Renal pelvis (tissue), 4 donors: ENCODE results near the gene FGD6. TPM values are rescaled to one million over a fixed set of nuclear protein-coding genes. Genes with fewer than 3 reads are reported as not detected.
"Not testable (repeated sequence)": the region's sequence is repeated elsewhere in the genome, so short reads cannot be mapped to it uniquely, and the experiment has no call there.

Experiments
- DNase-seq: peaks from one replicate; pipeline ENCODE4 v3.0.0-alpha.2; 2013
- polyA plus RNA-seq, 3 donors: library from polyadenylated mRNA; unstranded; fragments of 120-200 nt; gene quantifications; one replicate each; pipeline ENCODE4 v1.2.1, GENCODE V29; 2013; ENCODE audit not compliant: insufficient read length in 3 of 3

FGD6 gene
- polyA plus RNA-seq, 3 donors, result 9.3 to 13.7 (median 12.7) TPM

GRCh38 chr12:95181103-95181502, 36.2 kb downstream of the FGD6 start:
- DNase-seq, result no peak

GRCh38 chr12:95179011-95179410, 38.3 kb downstream of the FGD6 start:
- no peak for DNase-seq

DNA sequence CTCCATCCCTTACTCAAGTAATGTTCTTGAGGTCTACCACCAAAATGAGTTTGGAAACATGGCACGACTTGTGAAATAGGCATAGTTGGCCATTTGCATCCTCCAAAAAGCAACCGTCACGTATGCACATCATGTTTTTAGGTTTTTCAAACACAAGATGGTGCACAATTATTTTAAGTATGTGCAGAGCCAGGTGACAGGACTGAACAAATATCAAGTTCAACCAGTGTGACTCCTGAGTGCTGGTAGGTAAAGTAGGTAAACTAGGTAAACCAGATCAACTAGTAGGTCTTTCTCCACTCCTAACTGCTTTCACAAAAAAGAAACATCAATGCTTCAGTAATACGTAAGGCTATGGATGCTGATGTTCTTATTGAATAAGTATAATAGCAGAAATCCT, 39.1 kb downstream of the FGD6 start:
- DNase-seq, result no peak

- no peak for DNase-seq
Measured at GRCh38 chr12:95177201-95177768, 40.0 kb downstream of the FGD6 start.

- peak; percentile 47 for DNase-seq
Measured at GRCh38 chr12:95173392-95174251, 43.6 kb downstream of the FGD6 start.

DNA sequence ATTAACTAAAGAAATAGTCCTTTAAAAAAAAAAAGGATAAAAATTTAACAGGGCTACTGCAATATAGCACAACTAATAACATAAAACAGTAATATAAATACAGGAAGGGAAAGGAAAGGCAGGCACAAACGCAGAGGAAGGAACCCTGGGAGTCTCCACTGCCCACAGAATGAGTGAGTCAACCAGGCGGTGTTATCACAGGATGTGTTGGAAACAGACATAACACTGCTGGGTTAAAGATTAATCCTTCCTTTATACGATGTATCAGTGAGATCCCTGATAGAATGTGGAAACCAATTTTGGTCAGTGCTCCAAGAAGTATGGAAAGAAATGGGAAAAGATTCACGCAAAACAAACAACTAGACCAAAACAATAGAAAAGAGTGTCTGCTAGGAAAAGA, 47.9 kb downstream of the FGD6 start:
- DNase-seq, result no peak

GRCh38 chr12:95168746-95169145, 48.5 kb downstream of the FGD6 start:
- DNase-seq, result no peak

DNA sequence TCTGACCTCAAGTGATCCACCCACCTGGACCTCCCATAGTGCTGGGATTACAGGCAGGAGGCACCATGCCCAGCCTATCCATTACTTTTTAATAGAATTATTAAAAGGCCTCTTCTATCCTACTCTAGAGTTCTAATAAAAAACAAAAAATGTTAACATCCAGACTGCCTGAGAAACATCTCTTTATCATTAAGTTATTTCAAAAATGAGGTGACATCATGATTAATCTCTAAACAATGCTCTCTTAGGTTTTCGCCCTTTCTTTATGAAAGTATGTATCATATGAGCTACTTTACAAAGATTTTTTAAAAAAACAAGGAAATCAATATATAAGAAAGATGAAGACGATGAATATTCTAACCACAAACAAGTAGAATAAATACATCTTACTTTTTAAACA, 52.6 kb downstream of the FGD6 start:
- no peak for DNase-seq

GRCh38 chr12:95158919-95159318, 58.3 kb downstream of the FGD6 start:
- DNase-seq, result no peak

DNA sequence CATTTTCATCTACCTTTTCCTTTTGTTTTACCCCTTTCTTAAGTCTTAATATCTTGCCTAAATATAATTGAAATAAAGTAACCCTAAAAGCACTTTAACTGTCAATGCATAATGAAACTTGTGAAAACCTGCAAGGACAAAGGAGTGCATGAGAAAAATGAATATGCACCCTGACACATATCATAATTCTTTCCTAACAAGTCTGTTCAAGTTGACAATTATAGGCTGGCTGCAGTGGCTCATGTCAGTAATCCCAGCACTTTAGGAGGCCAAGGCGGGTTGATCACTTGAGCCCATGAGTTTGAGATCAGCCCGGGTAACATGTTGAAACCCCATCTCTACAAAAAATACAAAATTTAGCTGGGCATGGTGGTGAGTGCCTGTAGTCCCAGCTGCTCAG, 65.4 kb downstream of the FGD6 start:
- no peak for DNase-seq

DNA sequence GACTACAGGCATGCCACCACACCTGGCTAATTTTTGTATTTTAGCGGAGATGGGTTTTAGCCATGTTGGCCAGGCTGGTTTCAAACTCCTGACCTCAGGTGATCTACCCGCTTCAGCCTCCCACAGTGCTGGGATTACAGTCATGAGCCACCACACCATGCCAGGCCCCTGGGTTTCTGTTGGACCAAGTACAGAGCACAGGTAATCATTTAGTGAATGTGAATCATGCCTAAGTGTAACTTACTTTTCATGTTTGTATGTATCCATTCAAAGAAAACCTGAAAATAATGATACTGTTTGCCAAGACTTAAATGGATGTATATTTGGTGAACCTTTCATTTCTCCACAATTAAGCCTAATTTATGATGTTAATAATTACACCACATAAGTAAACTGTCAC, 65.9 kb downstream of the FGD6 start:
- DNase-seq, result no peak

DNA sequence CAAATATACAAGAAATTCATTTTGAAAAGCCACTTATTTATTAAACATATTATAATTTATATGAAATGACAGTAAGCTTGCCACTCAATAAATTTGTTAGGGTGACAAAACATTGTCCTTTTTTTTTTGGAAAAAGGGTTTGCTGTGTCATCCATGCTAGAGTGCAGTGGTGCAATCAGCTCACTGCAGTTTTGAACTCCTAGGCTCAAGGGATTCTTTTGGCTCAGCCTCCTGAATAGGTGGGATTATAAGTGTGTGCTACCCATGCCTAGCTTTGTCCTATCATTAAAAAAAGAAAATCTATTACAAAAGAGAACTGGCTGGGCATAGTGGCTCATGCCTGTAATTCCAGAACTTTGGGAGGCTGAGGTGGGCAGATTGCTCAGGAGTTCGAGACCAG, 66.8 kb downstream of the FGD6 start:
- DNase-seq, result no peak

DNA sequence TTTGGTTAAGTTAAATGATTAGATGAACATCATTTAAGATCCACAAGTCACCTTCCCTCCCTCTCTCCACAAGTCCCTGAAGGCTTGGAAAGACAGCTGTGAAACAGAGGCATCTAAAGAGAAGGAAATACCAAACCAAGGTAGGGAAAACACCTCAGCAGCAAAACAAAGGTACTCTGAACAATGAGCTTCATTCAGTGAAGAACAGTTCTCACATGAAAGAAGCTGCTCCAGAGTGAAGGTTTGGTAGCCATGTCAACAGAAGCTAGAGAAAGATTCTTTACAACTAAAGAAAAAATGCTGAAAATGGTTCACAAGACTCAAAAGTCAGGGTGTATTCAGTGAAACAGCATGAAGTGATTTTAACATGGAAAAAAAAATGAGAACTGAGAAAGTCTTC, 69.4 kb downstream of the FGD6 start:
- no peak for DNase-seq

GRCh38 chr12:95146769-95147168, 70.5 kb downstream of the FGD6 start:
- no peak for DNase-seq

DNA sequence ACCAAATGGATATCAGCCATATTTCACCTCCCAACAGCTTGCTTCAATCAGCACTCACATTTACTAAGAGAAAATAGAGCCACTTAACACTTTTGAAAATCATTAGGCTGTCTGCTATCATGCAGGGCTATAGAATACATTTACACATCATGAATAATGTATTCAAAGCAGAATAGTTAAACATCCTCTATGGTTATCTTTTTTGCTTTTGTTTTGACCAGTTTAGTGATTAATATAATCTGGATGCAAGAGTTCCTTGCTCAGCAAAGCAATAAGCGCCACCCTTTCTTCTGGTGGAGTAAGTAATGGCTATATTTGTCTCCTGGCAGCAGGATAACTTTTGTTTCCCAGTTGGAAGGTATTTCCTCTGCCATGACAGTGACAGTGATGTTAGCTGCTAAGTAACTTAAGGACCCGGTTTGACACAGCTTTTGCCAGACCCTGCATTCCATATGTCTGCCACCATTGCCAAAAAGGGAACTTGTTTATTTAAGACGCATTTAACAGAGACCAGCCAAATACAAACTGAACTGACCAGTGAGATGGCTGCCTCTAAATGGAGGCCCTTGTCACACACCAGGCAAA, 73.6 kb downstream of the FGD6 start:
- DNase-seq, result no peak

- DNase-seq, result no peak
Measured at GRCh38 chr12:95142431-95143151, 74.7 kb downstream of the FGD6 start.

DNA sequence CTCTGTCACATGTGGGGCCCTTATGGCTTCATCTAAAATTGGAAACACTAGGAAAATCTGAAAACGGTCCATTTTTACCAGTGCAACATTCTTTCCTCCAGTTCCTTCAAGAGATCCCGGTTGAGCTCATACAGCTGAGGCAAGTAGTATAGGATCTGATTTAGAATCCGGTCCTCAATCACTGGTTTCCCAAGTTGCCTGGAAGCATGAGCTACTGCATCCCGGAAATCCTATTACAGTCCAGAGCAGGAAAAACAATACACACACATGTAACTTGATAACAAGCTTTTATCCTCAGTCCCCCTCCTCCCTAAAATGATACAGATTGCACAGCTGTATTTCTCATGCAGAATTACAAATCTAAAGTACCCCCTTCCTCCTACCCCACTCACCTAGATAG, 76.0 kb downstream of the FGD6 start:
- DNase-seq, result no peak

- DNase-seq, result not testable (repeated sequence)
Measured at GRCh38 chr12:95138031-95138430, 79.2 kb downstream of the FGD6 start.

- DNase-seq, result no peak
Measured at GRCh38 chr12:95136598-95136997, 80.7 kb downstream of the FGD6 start.

- DNase-seq, result no peak
Measured at GRCh38 chr12:95134085-95134484, 83.2 kb downstream of the FGD6 start.

DNA sequence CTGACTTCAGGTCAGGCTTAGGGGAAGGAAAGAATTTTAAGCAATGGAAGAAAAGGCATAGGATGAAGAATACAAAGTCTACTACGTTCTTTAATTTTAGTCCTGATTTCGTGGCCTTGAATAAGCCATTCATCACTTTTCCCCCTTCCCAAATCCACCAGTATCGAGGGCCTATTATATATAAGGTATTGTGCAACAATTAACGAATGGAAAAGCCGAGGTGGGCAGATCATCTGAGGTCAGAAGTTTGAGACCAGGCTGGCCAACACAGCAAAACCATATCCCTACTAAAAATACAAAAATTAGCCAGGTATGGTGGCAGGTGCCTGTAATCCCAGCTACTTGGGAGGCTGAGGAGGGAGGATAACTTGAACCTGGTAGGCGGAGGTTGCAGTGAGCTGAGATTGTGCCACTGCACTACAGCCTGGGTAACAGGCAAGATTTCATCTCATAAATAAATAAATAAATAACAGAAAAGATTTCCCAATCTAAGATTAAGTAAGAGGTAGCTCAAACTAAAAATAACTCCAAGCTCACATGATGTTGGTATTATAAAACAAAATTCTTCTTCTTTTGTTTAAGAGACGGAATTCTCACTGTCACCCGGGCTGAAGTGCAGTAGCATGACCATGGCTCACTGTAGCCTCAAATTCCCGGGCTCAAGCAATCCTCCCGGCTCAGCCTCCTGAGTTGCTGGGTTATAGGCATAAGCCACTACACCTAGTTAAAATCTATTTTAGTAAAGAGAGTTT, 85.5 kb downstream of the FGD6 start:
- DNase-seq, result no peak

GRCh38 chr12:95130096-95130495, 87.2 kb downstream of the FGD6 start:
- DNase-seq, result no peak
